ACC112 (cell line): ENCODE data around the gene DIS3.
"Not testable (repeated sequence)": the region's sequence is repeated elsewhere in the genome, so short reads cannot be mapped to it uniquely, and the experiment has no call there.

Source experiments
- H2AFZ ChIP-seq: fragments of 200-600 bp; sonication (generic); one replicate; pipeline ENCODE4 v1.6.0; 2017; ENCODE audit warnings: antibody characterized with exemption, low read length; ENCODE audit not compliant: unreplicated experiment
- H3K27ac ChIP-seq: fragments of 200-600 bp; sonication (generic); 2 replicates; pipeline ENCODE4 v1.5.1; 2014; ENCODE audit warnings: low read depth, mild to moderate bottlenecking, antibody characterized with exemption, low read length, moderate library complexity
- H3K27me3 ChIP-seq: fragments of 200-600 bp; sonication (generic); 2 replicates; pipeline ENCODE4 v1.6.1; 2014; ENCODE audit warnings: mild to moderate bottlenecking, antibody characterized with exemption, low read length, moderate library complexity, mixed read lengths; ENCODE audit not compliant: insufficient read depth
- H3K36me3 ChIP-seq: fragments of 200-600 bp; sonication (generic); 2 replicates; pipeline ENCODE4 v1.6.1; 2016; ENCODE audit warnings: mild to moderate bottlenecking, antibody characterized with exemption, low read length, moderate library complexity, mixed read lengths; ENCODE audit not compliant: insufficient read depth
- H3K4me1 ChIP-seq: fragments of 200-600 bp; sonication (generic); one replicate; pipeline ENCODE4 v1.6.1; 2016; ENCODE audit warnings: low read length, mixed read lengths; ENCODE audit not compliant: insufficient read depth, unreplicated experiment, control insufficient read depth
- H3K4me3 ChIP-seq: fragments of 200-600 bp; sonication (generic); 2 replicates; pipeline ENCODE4 v1.5.1; 2014; ENCODE audit warnings: mild to moderate bottlenecking, low read depth, low read length
- H3K79me2 ChIP-seq: fragments of 200-600 bp; sonication (generic); one replicate; pipeline ENCODE4 v1.6.0; 2016; ENCODE audit warnings: low read length; ENCODE audit not compliant: control insufficient read depth, unreplicated experiment, insufficient read depth

Gene DIS3

DNA sequence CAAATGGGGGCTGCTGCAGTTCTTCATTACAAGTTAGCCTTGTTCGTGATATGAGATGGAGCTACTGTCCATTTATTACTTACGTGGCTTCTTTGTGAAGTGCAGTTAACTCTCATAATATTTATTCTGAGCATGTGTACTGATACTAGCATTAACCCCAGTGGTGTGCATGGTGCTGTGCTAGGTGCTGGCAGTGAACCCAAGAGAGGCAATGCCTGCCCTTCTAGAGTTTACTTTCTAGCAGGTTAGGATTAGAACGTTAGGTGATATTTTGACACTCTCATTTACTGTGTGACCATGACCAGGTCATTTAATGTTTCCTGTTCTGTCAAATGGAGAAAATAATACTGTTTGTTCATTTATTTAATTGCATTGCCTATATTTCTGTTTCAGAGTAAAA lies 17.1 kb upstream of the DIS3 start:
- Histone ChIP-seq H3K36me3 (peaks cover 16% of the 10 kb centered on the region), H3K4me3 (no peak overlapping the region), H3K4me1 (no peaks in the 10 kb centered on the region), H3K79me2 (no peaks in the 10 kb centered on the region), H3K27me3 (no peaks in the 10 kb centered on the region), H3K27ac (no peak overlapping the region), H2AFZ (no peak overlapping the region)

DNA sequence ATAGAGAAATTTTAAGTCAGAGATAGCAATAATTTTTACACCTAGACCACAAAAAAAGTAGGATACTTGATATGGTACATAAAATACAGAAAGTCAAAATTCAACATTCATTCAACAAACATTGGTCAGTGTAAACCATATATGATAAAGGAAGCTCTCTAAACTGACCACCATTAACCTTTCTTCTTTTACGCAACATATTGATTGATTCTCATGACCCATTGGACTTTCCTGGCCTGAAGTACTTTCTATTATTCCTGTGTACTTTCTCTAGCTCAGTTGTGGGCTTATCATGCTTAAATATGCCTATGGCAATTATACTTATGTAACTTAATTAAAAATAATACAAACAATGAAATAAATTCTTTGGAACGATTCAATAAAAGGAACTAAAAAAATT lies 10.9 kb upstream of the DIS3 start:
- H3K36me3 ChIP-seq = peaks cover 30% of the 10 kb centered on the region
- no peak overlapping the region for H3K27ac ChIP-seq
- no peak overlapping the region for H2AFZ ChIP-seq
- peaks cover 15% of the 10 kb centered on the region for H3K79me2 ChIP-seq
- no peaks in the 10 kb centered on the region for H3K4me1 ChIP-seq
- no peak overlapping the region for H3K4me3 ChIP-seq
- no peaks in the 10 kb centered on the region for H3K27me3 ChIP-seq

DNA sequence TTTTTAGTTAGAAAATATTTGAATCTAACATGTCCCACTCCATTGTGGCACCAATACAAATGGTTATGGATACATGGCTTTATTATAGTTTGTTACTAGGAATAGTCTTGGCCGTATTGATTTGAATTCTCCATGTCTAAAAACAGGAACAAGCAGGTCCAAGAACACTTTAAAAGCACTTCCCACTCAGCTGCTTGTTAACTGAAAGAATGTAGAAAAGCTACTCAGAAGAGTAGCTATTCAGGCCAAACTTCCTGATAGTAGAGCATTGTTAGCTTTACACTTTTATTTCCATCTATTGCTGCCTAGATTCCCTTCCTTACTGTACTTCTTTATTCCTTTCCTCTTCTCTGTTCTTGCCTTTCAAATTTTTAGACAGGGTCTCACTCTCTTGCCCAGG lies 7.1 kb upstream of the DIS3 start:
- peaks cover 25% of the 10 kb centered on the region for H3K36me3 ChIP-seq
- no peak overlapping the region for H3K27ac ChIP-seq
- H3K4me3 ChIP-seq = no peak overlapping the region
- H3K4me1 ChIP-seq = no peaks in the 10 kb centered on the region
- no peaks in the 10 kb centered on the region for H3K27me3 ChIP-seq
- H2AFZ ChIP-seq = no peak overlapping the region
- H3K79me2 ChIP-seq = peaks cover 36% of the 10 kb centered on the region

DNA sequence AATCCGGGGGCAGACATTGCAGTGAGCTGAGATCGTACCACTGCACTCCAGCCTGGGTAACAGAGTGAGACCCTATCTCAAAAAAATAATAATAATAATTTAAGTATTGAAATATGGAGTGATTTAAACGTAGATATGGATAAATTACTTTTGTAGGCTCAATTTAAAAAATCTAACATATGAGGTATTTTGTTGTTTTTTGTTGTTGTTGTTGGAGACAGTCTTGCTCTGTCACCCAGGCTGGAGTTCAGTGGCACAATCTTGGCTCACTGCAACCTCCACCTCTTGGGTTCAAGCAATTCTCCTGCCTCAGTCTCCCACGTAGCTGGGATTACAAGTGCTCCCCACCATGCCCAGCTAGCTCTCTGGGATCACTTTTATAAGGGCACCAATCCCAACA lies 3.0 kb upstream of the DIS3 start:
- H3K79me2 ChIP-seq = peaks cover 70% of the 10 kb centered on the region
- H3K27me3 ChIP-seq, H2AFZ ChIP-seq, H3K4me3 ChIP-seq, H3K36me3 ChIP-seq, H3K4me1 ChIP-seq, H3K27ac ChIP-seq: not testable (repeated sequence)

DNA sequence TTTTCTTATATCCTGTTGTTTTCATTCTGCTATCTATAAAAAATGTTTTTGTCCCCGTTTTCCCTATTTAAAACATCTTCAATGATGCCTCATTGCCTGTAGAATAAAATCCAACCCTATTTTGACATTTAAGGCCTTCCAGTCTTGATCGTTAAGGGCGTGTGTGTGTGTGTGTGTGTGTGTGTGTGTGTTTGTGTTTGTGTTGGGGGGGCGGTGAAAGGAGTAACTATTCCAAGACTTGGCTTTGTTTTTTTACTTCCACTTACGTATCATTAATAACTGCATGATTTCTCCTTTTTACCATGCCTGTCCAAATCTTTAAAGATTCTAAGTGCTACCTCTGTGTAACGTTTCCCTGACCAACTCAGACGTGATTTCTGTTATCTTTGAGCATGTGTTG lies 1.0 kb upstream of the DIS3 start:
- peak overlapping the region; percentile 69 for H2AFZ ChIP-seq
- H3K27ac ChIP-seq = peak overlapping the region; percentile 71
- H3K4me1 ChIP-seq = no peaks in the 10 kb centered on the region
- H3K27me3 ChIP-seq = no peaks in the 10 kb centered on the region
- peak overlapping the region; percentile 95 for H3K4me3 ChIP-seq
- peaks cover 16% of the 10 kb centered on the region for H3K36me3 ChIP-seq
- peaks cover 77% of the 10 kb centered on the region for H3K79me2 ChIP-seq

DNA sequence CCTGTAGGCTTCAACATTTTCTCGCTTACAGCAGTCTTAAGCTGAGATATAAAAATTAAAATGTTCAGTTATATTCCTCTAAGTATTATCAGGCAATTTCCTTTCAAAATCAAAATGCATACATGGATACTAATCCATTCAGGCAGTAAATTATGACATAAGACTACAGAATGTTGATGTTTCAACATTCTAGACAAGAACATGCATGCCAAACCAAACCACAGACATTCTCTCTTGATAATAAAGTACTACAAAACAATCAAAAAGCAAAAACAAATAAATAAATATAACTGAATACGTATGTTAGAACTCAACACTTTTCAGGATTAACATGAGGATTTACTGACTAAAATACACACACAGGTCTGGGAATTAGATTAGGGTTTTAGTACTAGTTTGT lies 7.7 kb downstream of the DIS3 start:
- peaks cover 22% of the 10 kb centered on the region for H3K79me2 ChIP-seq
- H3K27ac ChIP-seq = no peak overlapping the region
- H3K36me3 ChIP-seq = peaks cover 55% of the 10 kb centered on the region
- no peak overlapping the region for H3K4me3 ChIP-seq
- H3K27me3 ChIP-seq = no peaks in the 10 kb centered on the region
- H2AFZ ChIP-seq = no peak overlapping the region
- no peaks in the 10 kb centered on the region for H3K4me1 ChIP-seq

DNA sequence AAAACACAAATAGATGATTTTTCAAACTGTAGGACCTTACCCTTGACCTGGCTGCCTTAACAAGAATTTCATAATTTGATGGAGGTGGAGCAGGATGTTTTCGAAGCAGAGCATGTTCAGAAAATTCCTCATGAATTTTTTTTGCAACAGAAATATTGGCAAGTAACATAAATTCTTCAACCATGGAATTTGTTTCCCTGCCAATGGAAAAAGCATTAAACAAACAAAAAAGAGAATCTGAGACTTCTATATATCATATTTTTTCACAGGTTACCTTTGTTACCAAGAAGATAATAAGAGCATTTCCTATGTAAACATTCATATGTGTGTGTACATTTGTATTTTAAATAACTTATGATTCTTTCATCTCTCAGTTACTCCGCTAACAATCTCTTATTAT lies 18.3 kb downstream of the DIS3 start:
- Histone ChIP-seq H3K27me3 (no peaks in the 10 kb centered on the region), H3K79me2 (no peaks in the 10 kb centered on the region), H3K27ac (no peak overlapping the region), H3K4me3 (no peak overlapping the region), H3K36me3 (peaks cover 65% of the 10 kb centered on the region), H3K4me1 (no peaks in the 10 kb centered on the region), H2AFZ (no peak overlapping the region)

DNA sequence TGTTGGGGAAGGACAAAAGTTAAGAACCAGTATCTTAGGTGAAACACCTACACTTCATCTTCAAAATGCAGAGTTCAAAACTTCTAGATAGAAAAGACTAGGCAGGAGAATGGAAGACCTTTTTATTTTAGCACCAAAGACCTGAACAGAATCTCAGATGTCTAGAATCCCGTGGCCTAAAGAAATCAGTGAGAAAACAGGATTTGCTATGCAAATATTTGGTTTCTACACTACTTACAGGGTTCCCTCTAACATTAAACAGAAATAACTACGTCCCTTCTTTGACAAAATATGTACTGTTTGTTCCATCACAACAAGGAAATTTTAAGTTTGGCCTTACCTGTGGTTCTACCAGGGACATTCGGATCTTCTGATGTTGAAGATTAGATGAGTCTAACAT lies 21.5 kb downstream of the DIS3 start:
- no peak overlapping the region for H3K4me3 ChIP-seq
- H3K79me2 ChIP-seq = no peaks in the 10 kb centered on the region
- H3K27ac ChIP-seq = no peak overlapping the region
- no peak overlapping the region for H2AFZ ChIP-seq
- H3K4me1 ChIP-seq = no peaks in the 10 kb centered on the region
- no peaks in the 10 kb centered on the region for H3K27me3 ChIP-seq
- H3K36me3 ChIP-seq = peaks cover 40% of the 10 kb centered on the region

DNA sequence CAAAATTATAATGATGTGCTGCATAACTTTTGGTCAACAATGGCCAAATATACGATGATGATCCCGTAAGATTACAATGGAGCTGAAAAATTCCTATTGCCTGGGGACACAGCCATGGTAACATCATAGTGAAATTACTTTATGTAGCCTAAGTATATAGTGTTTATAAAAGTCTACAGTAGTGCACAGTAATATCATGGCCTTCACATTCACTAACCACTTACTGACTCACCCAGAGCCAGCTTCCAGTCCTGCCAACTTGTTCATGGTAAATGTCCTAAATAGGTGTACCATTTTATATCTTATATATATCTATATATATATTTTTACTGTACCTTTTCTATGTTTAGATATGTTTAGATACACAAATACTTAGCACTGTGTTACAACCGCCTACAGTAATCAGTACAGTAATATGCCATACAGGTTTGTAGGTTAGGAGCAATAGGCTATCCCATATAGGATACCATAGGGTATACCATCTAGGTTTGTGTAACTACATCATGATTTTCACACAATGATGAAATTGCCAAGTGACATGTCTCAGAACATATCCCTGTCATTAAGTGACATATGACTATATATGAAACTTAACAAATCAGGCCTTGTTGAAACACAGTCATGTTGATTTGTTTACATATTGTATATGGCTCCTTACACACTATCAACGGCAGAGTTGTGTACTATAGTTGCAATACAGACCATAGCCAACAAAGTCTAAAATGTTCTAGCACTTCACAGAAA lies 23.7 kb downstream of the DIS3 start:
- Histone ChIP-seq H3K4me3 (no peak overlapping the region), H3K36me3 (peaks cover 43% of the 10 kb centered on the region), H3K27me3 (no peaks in the 10 kb centered on the region), H3K79me2 (no peaks in the 10 kb centered on the region), H2AFZ (no peak overlapping the region), H3K4me1 (no peaks in the 10 kb centered on the region), H3K27ac (no peak overlapping the region)

DNA sequence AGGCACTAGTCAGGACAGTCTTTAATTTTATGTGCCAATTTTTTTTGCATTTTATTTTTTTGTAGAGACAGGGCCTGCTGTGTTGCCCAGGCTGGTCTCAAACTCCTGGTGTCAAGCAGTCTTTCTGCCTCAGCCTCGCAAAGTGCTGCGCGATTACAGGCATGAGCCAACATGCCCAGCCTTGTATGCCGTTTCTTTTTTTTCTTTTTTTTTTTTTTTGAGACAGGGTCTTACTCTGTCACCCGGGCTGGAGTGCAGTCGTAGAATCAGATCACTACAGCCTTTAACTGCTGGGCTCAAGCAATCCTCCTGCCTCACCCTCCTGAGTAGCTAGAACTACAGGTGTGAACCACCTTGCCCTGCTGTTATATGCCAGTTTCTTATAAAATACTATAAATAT lies 27.6 kb downstream of the DIS3 start:
- H3K27me3 ChIP-seq = no peaks in the 10 kb centered on the region
- no peak overlapping the region for H3K27ac ChIP-seq
- H3K79me2 ChIP-seq = no peaks in the 10 kb centered on the region
- H3K4me1 ChIP-seq = no peaks in the 10 kb centered on the region
- no peak overlapping the region for H3K4me3 ChIP-seq
- H2AFZ ChIP-seq = no peak overlapping the region
- peaks cover 42% of the 10 kb centered on the region for H3K36me3 ChIP-seq

DNA sequence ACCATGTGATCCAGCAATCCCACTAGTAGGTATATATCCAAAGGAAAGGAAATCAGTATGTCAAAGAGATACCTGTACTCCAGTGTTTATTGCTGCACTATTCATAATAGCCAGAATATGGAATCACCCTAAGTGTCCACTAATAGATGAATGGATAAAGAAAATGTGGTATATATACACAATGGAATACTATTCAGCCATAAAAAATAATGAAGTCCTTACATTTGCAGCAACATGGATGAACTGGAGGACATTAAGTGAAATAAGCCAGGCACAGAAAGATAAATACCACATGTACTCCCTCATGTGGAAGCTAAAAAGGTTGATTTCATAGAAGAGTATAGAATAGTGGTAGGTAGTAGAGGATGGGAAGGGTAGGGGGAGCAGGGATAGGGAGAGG lies 30.5 kb downstream of the DIS3 start:
- Histone ChIP-seq H3K79me2 (no peaks in the 10 kb centered on the region), H2AFZ (no peak overlapping the region), H3K36me3 (peaks cover 46% of the 10 kb centered on the region)

More for the DNA sequence above, 30.5 kb downstream of the DIS3 start:
- Histone ChIP-seq H3K4me1 (no peaks in the 10 kb centered on the region), H3K4me3 (no peak overlapping the region), H3K27me3 (no peaks in the 10 kb centered on the region), H3K27ac (no peak overlapping the region)
